Measurements from ENCODE around the gene POU2AF1. TPM values are rescaled to one million over a fixed set of nuclear protein-coding genes. Genes with fewer than 3 reads are reported as not detected.
"Not testable (repeated sequence)": the region's sequence is repeated elsewhere in the genome, so short reads cannot be mapped to it uniquely, and the experiment has no call there.

POU2AF1 gene
- total and polyA plus RNA-seq, 12 donors, result 0.03 to 1.7 (median 0.55) TPM; not detected in 6

DNA sequence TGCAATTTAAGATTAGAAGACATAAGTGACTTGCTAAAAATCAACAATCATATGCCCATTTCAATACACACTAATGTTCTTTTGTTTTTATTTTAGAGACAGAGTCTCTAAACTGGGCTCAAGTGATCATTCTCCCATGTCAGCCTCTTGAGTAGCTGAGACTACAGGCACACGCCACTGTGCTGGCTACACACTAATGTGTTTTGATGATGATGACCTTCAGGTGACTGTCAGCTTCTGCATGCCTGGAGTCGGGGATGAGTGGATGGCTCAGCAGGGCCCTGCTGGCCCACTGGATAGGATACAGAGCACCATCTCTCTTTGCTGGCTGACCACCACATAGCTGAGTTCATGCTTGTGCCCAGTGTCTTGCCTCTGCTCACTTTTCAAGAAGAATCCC lies 27.0 kb upstream of the POU2AF1 start:
- Histone ChIP-seq H3K27ac (no peak overlapping the region), H3K36me3 (replicated peaks in 1 of 2) (no peaks in the 10 kb centered on the region), H3K4me1 (replicated peaks in 1 of 2) (no peaks in the 10 kb centered on the region), H3K9me3 (replicated peaks in 1 of 3) (no peaks in the 10 kb centered on the region), H3K4me3 (no peak overlapping the region), H3K27me3 (no peaks in the 10 kb centered on the region)
- 20 to 54% (median 31%) methylated on average over 2 of the region's 2 CpGs for WGBS, 4 donors
- TF ChIP-seq, protein P1, sequence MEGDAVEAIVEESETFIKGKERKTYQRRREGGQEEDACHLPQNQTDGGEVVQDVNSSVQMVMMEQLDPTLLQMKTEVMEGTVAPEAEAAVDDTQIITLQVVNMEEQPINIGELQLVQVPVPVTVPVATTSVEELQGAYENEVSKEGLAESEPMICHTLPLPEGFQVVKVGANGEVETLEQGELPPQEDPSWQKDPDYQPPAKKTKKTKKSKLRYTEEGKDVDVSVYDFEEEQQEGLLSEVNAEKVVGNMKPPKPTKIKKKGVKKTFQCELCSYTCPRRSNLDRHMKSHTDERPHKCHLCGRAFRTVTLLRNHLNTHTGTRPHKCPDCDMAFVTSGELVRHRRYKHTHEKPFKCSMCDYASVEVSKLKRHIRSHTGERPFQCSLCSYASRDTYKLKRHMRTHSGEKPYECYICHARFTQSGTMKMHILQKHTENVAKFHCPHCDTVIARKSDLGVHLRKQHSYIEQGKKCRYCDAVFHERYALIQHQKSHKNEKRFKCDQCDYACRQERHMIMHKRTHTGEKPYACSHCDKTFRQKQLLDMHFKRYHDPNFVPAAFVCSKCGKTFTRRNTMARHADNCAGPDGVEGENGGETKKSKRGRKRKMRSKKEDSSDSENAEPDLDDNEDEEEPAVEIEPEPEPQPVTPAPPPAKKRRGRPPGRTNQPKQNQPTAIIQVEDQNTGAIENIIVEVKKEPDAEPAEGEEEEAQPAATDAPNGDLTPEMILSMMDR (IDR thresholded peaks at IDR 0.05), result no peak
- TF ChIP-seq POLR2A (IDR thresholded peaks at IDR 0.05), result no peak
- DNase-seq, result no peak
- intact Hi-C loops (cut with DNase I), result no loop called here

DNA sequence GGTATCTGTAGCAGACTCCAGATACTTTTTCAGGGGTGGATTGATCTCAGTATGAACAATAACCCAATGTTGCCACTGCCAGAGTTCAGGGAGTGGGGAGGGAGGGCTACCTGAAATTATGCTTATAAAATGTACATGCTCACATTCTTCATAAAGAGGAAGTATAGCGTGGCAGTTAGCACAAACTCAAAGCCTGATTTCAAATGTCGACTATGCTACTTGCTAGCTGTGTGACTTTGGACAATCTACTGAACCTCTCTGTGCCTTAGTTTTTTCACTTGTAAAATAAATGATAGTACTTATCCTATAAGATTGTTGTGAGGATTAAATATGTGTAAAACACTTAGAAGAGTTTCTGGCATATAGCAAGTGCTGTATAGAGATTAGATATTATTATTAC lies 26.5 kb upstream of the POU2AF1 start:
- intact Hi-C loops (cut with DNase I), result no loop called here
- no peaks in the 10 kb centered on the region for H3K9me3 ChIP-seq (replicated peaks in 1 of 3)
- TF ChIP-seq, protein P1 (IDR thresholded peaks at IDR 0.05), result no peak
- no peak for TF ChIP-seq POLR2A (IDR thresholded peaks at IDR 0.05)
- no peak overlapping the region for H3K27ac ChIP-seq
- H3K4me3 ChIP-seq, result no peak overlapping the region
- no peaks in the 10 kb centered on the region for H3K4me1 ChIP-seq (replicated peaks in 1 of 2)
- no peak for DNase-seq
- no peaks in the 10 kb centered on the region for H3K36me3 ChIP-seq (replicated peaks in 1 of 2)
- WGBS, 4 donors, result 88 to 100% (median 93%) methylated on average over 2 of the region's 2 CpGs
- no peaks in the 10 kb centered on the region for H3K27me3 ChIP-seq

DNA sequence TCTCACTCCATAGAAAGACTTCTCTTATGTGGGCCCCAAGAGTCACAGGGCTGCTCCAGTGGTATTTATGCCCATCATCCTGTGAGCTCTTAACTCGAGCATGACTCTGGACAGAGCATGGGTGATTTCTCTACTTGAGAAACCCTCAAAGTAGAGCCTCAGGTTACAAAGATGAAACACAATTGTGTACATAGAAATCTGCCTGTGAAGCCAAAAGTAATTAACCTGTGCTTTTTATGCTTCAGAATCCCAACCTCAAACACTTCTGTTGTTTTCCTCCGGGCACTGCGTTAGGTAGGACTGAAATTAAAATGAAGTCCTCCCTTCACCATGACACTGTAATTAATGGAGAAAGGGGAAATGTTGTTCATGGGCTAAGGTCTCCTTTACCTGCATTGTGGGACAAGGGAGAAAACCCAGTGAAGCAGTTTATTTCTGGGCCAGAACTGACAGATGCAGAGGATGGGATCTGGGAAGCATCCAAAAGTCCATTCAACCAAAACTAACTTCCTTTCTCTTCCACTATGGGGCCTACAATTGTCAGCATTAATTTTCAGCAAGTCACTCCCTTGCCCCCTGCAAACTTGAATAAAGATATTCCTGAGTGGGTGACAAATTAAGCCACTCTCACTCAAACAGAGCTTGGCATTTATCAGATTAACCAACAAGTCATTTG lies 24.1 kb upstream of the POU2AF1 start:
- H3K4me3 ChIP-seq, result no peak overlapping the region
- no peaks in the 10 kb centered on the region for H3K27me3 ChIP-seq
- 91 to 96% (median 94%) methylated on average over 3 of the region's 3 CpGs for WGBS, 4 donors

DNA sequence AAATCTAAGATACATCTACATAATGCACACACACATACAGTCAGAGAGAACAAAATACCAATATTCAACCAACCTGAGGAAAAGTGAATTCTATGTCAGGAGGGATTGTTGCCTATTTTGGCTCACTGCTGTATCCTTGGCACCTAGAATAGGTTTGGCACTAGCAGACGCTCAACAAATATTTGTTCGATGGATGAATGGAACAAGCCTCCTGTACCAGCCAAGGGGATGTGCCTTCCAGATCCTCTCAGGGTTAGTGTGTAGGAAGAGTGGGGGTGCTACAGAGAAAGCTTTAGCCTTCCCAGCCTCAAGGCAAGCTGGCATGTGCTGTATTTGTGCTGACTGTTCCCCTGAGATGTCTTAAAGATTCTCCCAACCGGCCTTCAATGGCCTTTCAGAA lies 23.3 kb upstream of the POU2AF1 start:
- Histone ChIP-seq H3K9me3 (replicated peaks in 1 of 3) (no peaks in the 10 kb centered on the region), H3K4me1 (replicated peaks in 1 of 2) (no peaks in the 10 kb centered on the region), H3K27me3 (no peaks in the 10 kb centered on the region), H3K36me3 (replicated peaks in 1 of 2) (no peaks in the 10 kb centered on the region), H3K4me3 (no peak overlapping the region), H3K27ac (no peak overlapping the region)
- intact Hi-C loops (cut with DNase I), result no loop called here
- 81 to 93% (median 88%) methylated on average over 3 of the region's 3 CpGs for WGBS, 4 donors
- TF ChIP-seq, protein P1 (IDR thresholded peaks at IDR 0.05), result no peak
- no peak for TF ChIP-seq POLR2A (IDR thresholded peaks at IDR 0.05)
- DNase-seq, result no peak

More for the DNA sequence above, 24.1 kb upstream of the POU2AF1 start:
- no peak for DNase-seq
- Histone ChIP-seq H3K9me3 (replicated peaks in 1 of 3) (no peaks in the 10 kb centered on the region), H3K27ac (no peak overlapping the region), H3K36me3 (replicated peaks in 1 of 2) (no peaks in the 10 kb centered on the region), H3K4me1 (replicated peaks in 1 of 2) (no peaks in the 10 kb centered on the region)
- no peak for TF ChIP-seq POLR2A (IDR thresholded peaks at IDR 0.05)
- TF ChIP-seq, protein P1 (IDR thresholded peaks at IDR 0.05), result no peak
- intact Hi-C loops (cut with DNase I), result no loop called here

DNA sequence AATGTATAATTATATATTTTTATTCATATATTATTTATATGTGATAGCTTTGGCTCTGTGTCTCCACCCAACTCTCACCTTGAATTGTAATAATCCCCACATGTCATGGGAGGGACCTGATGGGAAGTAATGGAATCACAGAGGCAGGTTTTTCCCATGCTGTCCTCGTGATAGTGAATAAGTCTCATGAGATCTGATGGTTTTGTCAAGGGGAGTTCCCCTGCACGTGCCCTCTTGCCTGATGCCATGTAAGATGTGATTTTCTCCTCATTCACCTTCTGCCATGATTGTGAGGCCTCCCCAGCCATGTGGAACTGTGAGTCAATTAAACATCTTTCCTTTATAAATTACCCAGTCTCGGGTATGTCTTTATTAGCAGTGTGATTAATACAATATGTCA lies 22.9 kb upstream of the POU2AF1 start:
- H3K4me3 ChIP-seq; H3K4me1 ChIP-seq (replicated peaks in 1 of 2); DNase-seq; intact Hi-C loops (cut with DNase I); H3K27ac ChIP-seq; H3K27me3 ChIP-seq; H3K36me3 ChIP-seq (replicated peaks in 1 of 2); H3K9me3 ChIP-seq (replicated peaks in 1 of 3): not testable (repeated sequence)
- WGBS, 4 donors, result 78 to 87% (median 86%) methylated on average over 3 of the region's 3 CpGs

All from adrenal gland (tissue), 12 donors.